DOHH2 (cell line): ENCODE results near the gene B3GALNT2.

Experiments
- EZH2phosphoT487 ChIP-seq: fragments of 200-600 bp; sonication (generic); IDR thresholded peaks from 2 replicates; pipeline ENCODE4 v1.6.1; 2017; ENCODE audit warnings: borderline replicate concordance, mild to moderate bottlenecking, antibody characterized with exemption, low read length, moderate library complexity, mixed read lengths
- TF ChIP-seq, protein P1 (sequence below): fragments of 200-600 bp; sonication (generic); IDR thresholded peaks from one replicate; pipeline ENCODE4 v1.5.1; 2014; ENCODE audit warnings: antibody characterized with exemption, mild to moderate bottlenecking, low read depth, low read length; ENCODE audit not compliant: poor library complexity, severe bottlenecking

DNA sequence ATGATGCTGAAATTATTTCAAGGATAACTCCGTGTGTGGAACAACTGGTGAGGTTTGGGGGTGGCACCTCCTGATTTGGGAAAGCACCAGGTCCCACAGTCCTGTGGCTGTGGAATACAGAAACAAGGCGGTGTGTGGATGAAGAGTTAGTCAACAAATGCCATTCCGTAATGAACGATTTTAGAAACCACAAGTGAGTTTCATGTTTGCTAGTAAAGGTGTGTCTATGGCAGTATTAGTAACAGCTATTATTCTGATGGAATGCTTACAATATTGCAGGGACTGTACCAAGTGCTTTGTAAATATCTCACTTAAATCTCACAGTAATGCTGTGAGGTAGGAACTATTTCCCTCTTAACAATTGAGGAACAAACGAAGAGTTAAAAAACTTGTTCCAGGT, 53.8 kb downstream of the B3GALNT2 start:
- TF ChIP-seq, protein P1, sequence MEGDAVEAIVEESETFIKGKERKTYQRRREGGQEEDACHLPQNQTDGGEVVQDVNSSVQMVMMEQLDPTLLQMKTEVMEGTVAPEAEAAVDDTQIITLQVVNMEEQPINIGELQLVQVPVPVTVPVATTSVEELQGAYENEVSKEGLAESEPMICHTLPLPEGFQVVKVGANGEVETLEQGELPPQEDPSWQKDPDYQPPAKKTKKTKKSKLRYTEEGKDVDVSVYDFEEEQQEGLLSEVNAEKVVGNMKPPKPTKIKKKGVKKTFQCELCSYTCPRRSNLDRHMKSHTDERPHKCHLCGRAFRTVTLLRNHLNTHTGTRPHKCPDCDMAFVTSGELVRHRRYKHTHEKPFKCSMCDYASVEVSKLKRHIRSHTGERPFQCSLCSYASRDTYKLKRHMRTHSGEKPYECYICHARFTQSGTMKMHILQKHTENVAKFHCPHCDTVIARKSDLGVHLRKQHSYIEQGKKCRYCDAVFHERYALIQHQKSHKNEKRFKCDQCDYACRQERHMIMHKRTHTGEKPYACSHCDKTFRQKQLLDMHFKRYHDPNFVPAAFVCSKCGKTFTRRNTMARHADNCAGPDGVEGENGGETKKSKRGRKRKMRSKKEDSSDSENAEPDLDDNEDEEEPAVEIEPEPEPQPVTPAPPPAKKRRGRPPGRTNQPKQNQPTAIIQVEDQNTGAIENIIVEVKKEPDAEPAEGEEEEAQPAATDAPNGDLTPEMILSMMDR: no peak
- no peak for TF ChIP-seq EZH2phosphoT487
